ENCODE data around the gene C1RL. TPM values are rescaled to one million over a fixed set of nuclear protein-coding genes. Genes with fewer than 3 reads are reported as not detected.

C1RL gene
- total RNA-seq, 4 donors from 2014 or later: 28.5 to 50.8 (median 34.7) TPM

- peaks cover 4% of the 10 kb centered on the region for H3K36me3 ChIP-seq
- H3K27me3 ChIP-seq: no peaks in the 10 kb centered on the region
- WGBS: 1% methylated on average over 26 of the region's 40 CpGs
- peak within 1 kb of the TSS; percentile 62 for H3K4me3 ChIP-seq
- no peaks in the 10 kb centered on the region for H3K9me3 ChIP-seq
- H3K27ac ChIP-seq: peak within 1 kb of the TSS; percentile 19
- peaks cover 30% of the 10 kb centered on the region for H3K4me1 ChIP-seq
- no peak for TF ChIP-seq POLR2AphosphoS5 (IDR thresholded peaks at IDR 0.05)
- no peak for TF ChIP-seq POLR2A (IDR thresholded peaks at IDR 0.05)
- DNase-seq (ENCODE audit: low spot score in 2 of 2): peak; percentile 83 to 90
Measured at GRCh38 chr12:7129872-7130691, 21.1 kb upstream of the C1RL start, which contains the start of gene CLSTN3. CLSTN3 (plus strand) TSS chr12:7130371; CDS start chr12:7130649, 278 bp downstream.

- Histone ChIP-seq H3K9me3 (no peaks in the 10 kb centered on the region), H3K27me3 (no peaks in the 10 kb centered on the region), H3K4me3 (peak overlapping the region; percentile 62), H3K4me1 (peaks cover 30% of the 10 kb centered on the region), H3K27ac (no peak overlapping the region), H3K36me3 (peaks cover 4% of the 10 kb centered on the region)
- no peak for DNase-seq (ENCODE audit: low spot score in 2 of 2)
- WGBS: 4% methylated on average over 16 of the region's 19 CpGs
- no peak for TF ChIP-seq POLR2A (IDR thresholded peaks at IDR 0.05)
- no peak for TF ChIP-seq POLR2AphosphoS5 (IDR thresholded peaks at IDR 0.05)
- TF ChIP-seq CTCF (IDR thresholded peaks at IDR 0.05): no peak
- no peak for TF ChIP-seq EP300 (IDR thresholded peaks at IDR 0.05)
Measured at GRCh38 chr12:7129287-7129871, 20.4 kb upstream of the C1RL start.

GRCh38 chr12:7128681-7129286, 19.8 kb upstream of the C1RL start, which contains the start of gene RBP5:
RBP5 (minus strand) TSS chr12:7128889; CDS start chr12:7128775, 114 bp downstream.
- peak within 1 kb of the TSS; percentile 62 for H3K4me3 ChIP-seq
- no peak for TF ChIP-seq POLR2AphosphoS5 (IDR thresholded peaks at IDR 0.05)
- no peak for TF ChIP-seq EP300 (IDR thresholded peaks at IDR 0.05)
- H3K27ac ChIP-seq: no peak within 1 kb of the TSS
- peaks cover 30% of the 10 kb centered on the region for H3K4me1 ChIP-seq
- no peak for DNase-seq (ENCODE audit: low spot score in 2 of 2)
- no peaks in the 10 kb centered on the region for H3K9me3 ChIP-seq
- no peaks in the 10 kb centered on the region for H3K27me3 ChIP-seq
- 48% methylated on average over 7 of the region's 7 CpGs for WGBS
- peaks cover 4% of the 10 kb centered on the region for H3K36me3 ChIP-seq

GRCh38 chr12:7127916-7128626, 19.1 kb upstream of the C1RL start:
- H3K27me3 ChIP-seq: no peaks in the 10 kb centered on the region
- no peak overlapping the region for H3K27ac ChIP-seq
- H3K9me3 ChIP-seq: no peaks in the 10 kb centered on the region
- no peak for DNase-seq (ENCODE audit: low spot score in 2 of 2)
- H3K4me3 ChIP-seq: no peak overlapping the region
- TF ChIP-seq POLR2AphosphoS5 (IDR thresholded peaks at IDR 0.05): no peak
- peaks cover 30% of the 10 kb centered on the region for H3K4me1 ChIP-seq
- WGBS: 89% methylated on average over 10 of the region's 17 CpGs
- H3K36me3 ChIP-seq: no peaks in the 10 kb centered on the region

- Histone ChIP-seq H3K27me3 (no peaks in the 10 kb centered on the region), H3K4me1 (peaks cover 24% of the 10 kb centered on the region), H3K36me3 (no peaks in the 10 kb centered on the region), H3K27ac (no peak overlapping the region), H3K4me3 (no peak overlapping the region), H3K9me3 (no peaks in the 10 kb centered on the region)
- peak in 1 of 2 donors; percentile 16 for DNase-seq (ENCODE audit: low spot score in 2 of 2)
- TF ChIP-seq EP300 (IDR thresholded peaks at IDR 0.05): no peak
- TF ChIP-seq POLR2A (IDR thresholded peaks at IDR 0.05): no peak
- TF ChIP-seq CTCF (IDR thresholded peaks at IDR 0.05): no peak
- 89% methylated on average over 4 of the region's 4 CpGs for WGBS
Measured at GRCh38 chr12:7125632-7126227, 16.7 kb upstream of the C1RL start.

GRCh38 chr12:7123806-7124522, 14.9 kb upstream of the C1RL start:
- Histone ChIP-seq H3K27ac (no peak overlapping the region), H3K27me3 (no peaks in the 10 kb centered on the region), H3K4me1 (peaks cover 6% of the 10 kb centered on the region), H3K36me3 (no peaks in the 10 kb centered on the region), H3K4me3 (no peak overlapping the region), H3K9me3 (no peaks in the 10 kb centered on the region)
- DNase-seq (ENCODE audit: low spot score in 2 of 2): peak in 1 of 2 donors; percentile 28
- 70% methylated on average over 11 of the region's 11 CpGs for WGBS
- TF ChIP-seq EP300 (IDR thresholded peaks at IDR 0.05) (no peak), POLR2AphosphoS5 (IDR thresholded peaks at IDR 0.05) (no peak), CTCF (IDR thresholded peaks at IDR 0.05) (no peak), POLR2A (IDR thresholded peaks at IDR 0.05) (no peak)

All from suprapubic skin (tissue), 4 donors.